RWPE2 (cell line): Measurements from ENCODE around the gene REPIN1.

Experiments used
- ATAC-seq: fragments of 200-7000 bp; cut with Tn5 transposase; 3 replicates; pipeline ENCODE4 v1.9.1; 2021; ENCODE audit warnings: low read depth
- DNase-seq: peaks from one replicate; pipeline ENCODE4 v3.0.0-alpha.2; 2020; ENCODE audit warnings: low spot score
- H3K27ac ChIP-seq: fragments of 450-650 bp; 2 replicates; pipeline ENCODE4 v1.5.1; 2017; ENCODE audit warnings: mild to moderate bottlenecking; ENCODE audit not compliant: poor library complexity, severe bottlenecking
- H3K27me3 ChIP-seq: fragments of 250-450 bp; sonication (Bioruptor Pico); 2 replicates; pipeline ENCODE4 v1.5.1; 2021; ENCODE audit warnings: mild to moderate bottlenecking, moderate library complexity; ENCODE audit not compliant: insufficient read depth, poor library complexity, severe bottlenecking
- H3K36me3 ChIP-seq: fragments of 250-450 bp; sonication (Bioruptor Pico); 2 replicates; pipeline ENCODE4 v1.5.1; 2020; ENCODE audit warnings: low read depth, mild to moderate bottlenecking, moderate library complexity
- H3K4me1 ChIP-seq: fragments of 250-450 bp; sonication (Bioruptor Pico); 2 replicates; pipeline ENCODE4 v1.5.1; 2021; ENCODE audit warnings: mild to moderate bottlenecking, moderate library complexity; ENCODE audit not compliant: insufficient read depth, poor library complexity, severe bottlenecking
- H3K4me3 ChIP-seq: fragments of 250-450 bp; sonication (Bioruptor Pico); 2 replicates; pipeline ENCODE4 v1.5.1; 2021; ENCODE audit warnings: mild to moderate bottlenecking, moderate library complexity; ENCODE audit not compliant: severe bottlenecking
- H3K9me3 ChIP-seq: fragments of 250-450 bp; sonication (Bioruptor Pico); 2 replicates; pipeline ENCODE4 v1.5.1; 2021; ENCODE audit warnings: mild to moderate bottlenecking, moderate library complexity; ENCODE audit not compliant: severe bottlenecking
- CTCF ChIP-seq: fragments of 450-650 bp; IDR thresholded peaks from one replicate; pipeline ENCODE4 v1.5.1; 2017; ENCODE audit warnings: mild to moderate bottlenecking, moderate library complexity; ENCODE audit not compliant: poor library complexity, severe bottlenecking

REPIN1 gene

GRCh38 chr7:150374472-150374871, 5.8 kb downstream of the REPIN1 start:
- Histone ChIP-seq H3K4me1 (no peaks in the 10 kb centered on the region), H3K27me3 (no peaks in the 10 kb centered on the region), H3K36me3 (peaks cover 16% of the 10 kb centered on the region), H3K9me3 (no peaks in the 10 kb centered on the region), H3K4me3 (no peak overlapping the region), H3K27ac (no peak overlapping the region)
- no peak for DNase-seq
- ATAC-seq, result no peak
- TF ChIP-seq CTCF, result no peak

GRCh38 chr7:150375662-150376521, 7.3 kb downstream of the REPIN1 start:
- Histone ChIP-seq H3K9me3 (no peaks in the 10 kb centered on the region), H3K4me1 (peaks cover 10% of the 10 kb centered on the region), H3K27ac (no peak overlapping the region), H3K36me3 (peaks cover 13% of the 10 kb centered on the region), H3K27me3 (no peaks in the 10 kb centered on the region), H3K4me3 (no peak overlapping the region)
- no peak for ATAC-seq
- no peak for TF ChIP-seq CTCF
- DNase-seq, result no peak

GRCh38 chr7:150376560-150376959, 7.9 kb downstream of the REPIN1 start:
- Histone ChIP-seq H3K4me3 (no peak overlapping the region), H3K27ac (no peak overlapping the region), H3K36me3 (peaks cover 13% of the 10 kb centered on the region), H3K4me1 (peaks cover 11% of the 10 kb centered on the region), H3K9me3 (no peaks in the 10 kb centered on the region), H3K27me3 (no peaks in the 10 kb centered on the region)
- DNase-seq (no peak), ATAC-seq (no peak)
- TF ChIP-seq CTCF, result no peak

GRCh38 chr7:150377196-150377595, 8.6 kb downstream of the REPIN1 start:
- DNase-seq (no peak), ATAC-seq (no peak)
- Histone ChIP-seq H3K9me3 (no peaks in the 10 kb centered on the region), H3K27me3 (no peaks in the 10 kb centered on the region), H3K36me3 (peaks cover 13% of the 10 kb centered on the region), H3K4me3 (no peak overlapping the region), H3K4me1 (peaks cover 11% of the 10 kb centered on the region), H3K27ac (no peak overlapping the region)
- no peak for TF ChIP-seq CTCF

- H3K27ac ChIP-seq, result peak overlapping the region; percentile 61
- no peak for ATAC-seq
- no peaks in the 10 kb centered on the region for H3K27me3 ChIP-seq
- no peak for TF ChIP-seq CTCF
- DNase-seq, result no peak
- no peak overlapping the region for H3K4me3 ChIP-seq
- H3K9me3 ChIP-seq, result no peaks in the 10 kb centered on the region
- H3K36me3 ChIP-seq, result peaks cover 11% of the 10 kb centered on the region
- peaks cover 11% of the 10 kb centered on the region for H3K4me1 ChIP-seq
These were observed 9.0 kb downstream of the REPIN1 start for GRCh38 chr7:150377635-150378034.
